NCI-H2227 treated with DMSO at 0.1 percent for 48 hours (cell line): ENCODE data around the gene TSPAN3.

Source experiments
- DNase-seq: peaks from one replicate; lab custom pipeline; 2025; lab: John Stamatoyannopoulos, UW

The TSPAN3 gene

GRCh38 chr15:77033729-77034671 lies 36.9 kb downstream of the TSPAN3 start:
- DNase-seq = no peak

- DNase-seq = no peak
Observed at GRCh38 chr15:77033417-77033728, 37.5 kb downstream of the TSPAN3 start.

GRCh38 chr15:77032647-77033416 lies 38.1 kb downstream of the TSPAN3 start:
- no peak for DNase-seq

GRCh38 chr15:77032052-77032646 lies 38.8 kb downstream of the TSPAN3 start:
- DNase-seq = no peak

GRCh38 chr15:77031376-77032050 lies 39.4 kb downstream of the TSPAN3 start:
- DNase-seq = no peak

GRCh38 chr15:77030928-77031375 lies 40.0 kb downstream of the TSPAN3 start:
- DNase-seq = no peak

- DNase-seq = no peak
Observed at GRCh38 chr15:77030048-77030927, 40.6 kb downstream of the TSPAN3 start.

GRCh38 chr15:77029166-77030047 lies 41.5 kb downstream of the TSPAN3 start:
- DNase-seq = no peak

GRCh38 chr15:77028451-77029165 lies 42.3 kb downstream of the TSPAN3 start:
- DNase-seq = no peak

- DNase-seq = no peak
Observed at GRCh38 chr15:77027697-77028450, 43.0 kb downstream of the TSPAN3 start.

- no peak for DNase-seq
Observed at GRCh38 chr15:77027111-77027696, 43.7 kb downstream of the TSPAN3 start.

GRCh38 chr15:77026501-77027110 lies 44.3 kb downstream of the TSPAN3 start:
- no peak for DNase-seq

- no peak for DNase-seq
Observed at GRCh38 chr15:77025941-77026411, 44.9 kb downstream of the TSPAN3 start.

GRCh38 chr15:77025083-77025901 lies 45.6 kb downstream of the TSPAN3 start:
- no peak for DNase-seq

- DNase-seq = peak; percentile 41
Observed at GRCh38 chr15:77024273-77025082, 46.4 kb downstream of the TSPAN3 start.
